ENCODE results near the gene MND1. TPM values are rescaled to one million over a fixed set of nuclear protein-coding genes. Genes with fewer than 3 reads are reported as not detected.

Gene MND1
- total RNA-seq, 2 experiments from 2014 or later, result 0.42 TPM; not detected in 1

GRCh38 chr4:153439831-153440230, 95.3 kb downstream of the MND1 start:
- Mint-ChIP-seq H3K4me3 (no peak overlapping the region), H3K27ac (peak overlapping the region; percentile 89), H3K9me3 (no peaks in the 10 kb centered on the region), H3K4me1 (ENCODE audit: low read depth) (peaks cover 45% of the 10 kb centered on the region), H3K36me3 (ENCODE audit: low read depth) (no peaks in the 10 kb centered on the region), H3K27me3 (no peaks in the 10 kb centered on the region)
- peak overlapping the region; percentile 55 for H3K4me3 ChIP-seq (ENCODE audit: low read length)
- DNase-seq (no peak), ATAC-seq (ENCODE audit: poor library complexity) (no peak)
- peak overlapping the region; percentile 68 to 84 for H3K27ac ChIP-seq (ENCODE audit: low read depth in 1 of 2, low read length in 2 of 2)
- no peak for TF ChIP-seq CTCF (IDR thresholded peaks at IDR 0.05)
- POLR2A ChIA-PET, result interaction anchor here (0.6 to 2.7 kb wide), 4 partner anchors 27 to 134 kb away, joined by 3 to 15 read pairs (median 3); partner anchors contain the start of gene TMEM131L
- intact Hi-C loops (cut with DNase I, micrococcal nuclease), result loop anchor here in 1 of 2 experiments (10.0 kb wide), 1 partner anchor 315 kb away; no protein-coding TSS in a partner anchor
- peaks cover 22% of the 10 kb centered on the region for H3K4me1 ChIP-seq (ENCODE audit: insufficient read depth, low read length)
- H3K36me3 ChIP-seq (ENCODE audit: insufficient read depth, low read length), result no peaks in the 10 kb centered on the region
- H3K27me3 ChIP-seq (ENCODE audit: control insufficient read depth in 1 of 2, insufficient read depth in 2 of 2, low read length in 2 of 2), result no peaks in the 10 kb centered on the region
- CTCF ChIA-PET, result interaction anchor here (0.9 kb wide), 1 partner anchor 204 kb away, joined by 3 read pairs; no protein-coding TSS in a partner anchor
- no peaks in the 10 kb centered on the region for H3K9me3 ChIP-seq (ENCODE audit: control insufficient read depth in 1 of 2, insufficient read depth in 1 of 2, low read length in 2 of 2)

DNA sequence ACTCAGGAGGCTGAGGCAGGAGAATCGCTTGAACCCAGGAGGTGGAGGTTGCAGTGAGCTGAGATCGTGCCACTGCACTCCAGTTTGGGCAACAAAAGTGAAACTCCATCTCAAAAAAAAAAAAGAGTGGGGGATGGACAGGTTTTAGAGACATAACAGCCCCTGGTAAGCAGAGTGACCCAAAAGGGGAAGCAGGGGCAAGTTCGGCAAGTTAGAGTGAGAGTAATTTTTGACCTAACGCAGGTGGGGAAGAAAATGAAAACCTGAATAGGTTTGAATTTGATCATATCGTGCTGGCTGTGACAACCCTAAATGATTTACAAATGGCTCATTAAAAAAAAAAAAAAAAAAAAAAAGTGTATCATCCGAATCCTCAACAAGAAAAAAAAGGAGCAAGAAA, 96.0 kb downstream of the MND1 start:
- peaks cover 22% of the 10 kb centered on the region for H3K4me1 ChIP-seq (ENCODE audit: insufficient read depth, low read length)
- Mint-ChIP-seq H3K4me1 (ENCODE audit: low read depth) (peaks cover 45% of the 10 kb centered on the region), H3K36me3 (ENCODE audit: low read depth) (no peaks in the 10 kb centered on the region), H3K9me3 (no peaks in the 10 kb centered on the region), H3K27me3 (no peaks in the 10 kb centered on the region), H3K27ac (no peak overlapping the region), H3K4me3 (peak overlapping the region; percentile 22)
- H3K36me3 ChIP-seq (ENCODE audit: insufficient read depth, low read length), result no peaks in the 10 kb centered on the region
- DNase-seq (no peak), ATAC-seq (ENCODE audit: poor library complexity) (no peak)
- H3K9me3 ChIP-seq (ENCODE audit: control insufficient read depth in 1 of 2, insufficient read depth in 1 of 2, low read length in 2 of 2), result no peaks in the 10 kb centered on the region
- POLR2A ChIA-PET, result interaction anchor here (2.7 kb wide), 1 partner anchor 26 kb away, joined by 15 read pairs; the partner anchor contains the start of gene TMEM131L
- no peak overlapping the region for H3K27ac ChIP-seq (ENCODE audit: low read depth in 1 of 2, low read length in 2 of 2)
- H3K4me3 ChIP-seq (ENCODE audit: low read length), result no peak overlapping the region
- intact Hi-C loops (cut with DNase I, micrococcal nuclease), result no loop called here
- CTCF ChIA-PET, result no interaction called here
- H3K27me3 ChIP-seq (ENCODE audit: control insufficient read depth in 1 of 2, insufficient read depth in 2 of 2, low read length in 2 of 2), result no peaks in the 10 kb centered on the region
- no peak for TF ChIP-seq CTCF (IDR thresholded peaks at IDR 0.05)

- DNase-seq (no peak), ATAC-seq (ENCODE audit: poor library complexity) (no peak)
- no peak for TF ChIP-seq CTCF (IDR thresholded peaks at IDR 0.05)
- no peak overlapping the region for H3K4me3 ChIP-seq (ENCODE audit: low read length)
- intact Hi-C loops (cut with DNase I, micrococcal nuclease), result no loop called here
- Mint-ChIP-seq H3K9me3 (no peaks in the 10 kb centered on the region), H3K4me3 (no peak overlapping the region), H3K27ac (peak overlapping the region; percentile 3), H3K27me3 (no peaks in the 10 kb centered on the region), H3K36me3 (ENCODE audit: low read depth) (no peaks in the 10 kb centered on the region), H3K4me1 (ENCODE audit: low read depth) (peaks cover 37% of the 10 kb centered on the region)
- no peaks in the 10 kb centered on the region for H3K27me3 ChIP-seq (ENCODE audit: control insufficient read depth in 1 of 2, insufficient read depth in 2 of 2, low read length in 2 of 2)
- H3K36me3 ChIP-seq (ENCODE audit: insufficient read depth, low read length), result no peaks in the 10 kb centered on the region
- CTCF ChIA-PET, result interaction anchor here (0.6 to 2.5 kb wide), 3 partner anchors 12 to 19 kb away, joined by 3 to 16 read pairs (median 5); partner anchors contain the start of gene TMEM131L
- H3K4me1 ChIP-seq (ENCODE audit: insufficient read depth, low read length), result peaks cover 13% of the 10 kb centered on the region
- no peak overlapping the region for H3K27ac ChIP-seq (ENCODE audit: low read depth in 1 of 2, low read length in 2 of 2)
- POLR2A ChIA-PET, result interaction anchor here (0.8 to 4.6 kb wide), 2 partner anchors 19 to 50 kb away, joined by 5 to 34 read pairs; partner anchors contain the start of gene TMEM131L
- no peaks in the 10 kb centered on the region for H3K9me3 ChIP-seq (ENCODE audit: control insufficient read depth in 1 of 2, insufficient read depth in 1 of 2, low read length in 2 of 2)
Measured at GRCh38 chr4:153447175-153447905, 102.9 kb downstream of the MND1 start.

All from CD4-positive, alpha-beta T cell (primary cell).